ENCODE data around the gene NLGN2.

DNA sequence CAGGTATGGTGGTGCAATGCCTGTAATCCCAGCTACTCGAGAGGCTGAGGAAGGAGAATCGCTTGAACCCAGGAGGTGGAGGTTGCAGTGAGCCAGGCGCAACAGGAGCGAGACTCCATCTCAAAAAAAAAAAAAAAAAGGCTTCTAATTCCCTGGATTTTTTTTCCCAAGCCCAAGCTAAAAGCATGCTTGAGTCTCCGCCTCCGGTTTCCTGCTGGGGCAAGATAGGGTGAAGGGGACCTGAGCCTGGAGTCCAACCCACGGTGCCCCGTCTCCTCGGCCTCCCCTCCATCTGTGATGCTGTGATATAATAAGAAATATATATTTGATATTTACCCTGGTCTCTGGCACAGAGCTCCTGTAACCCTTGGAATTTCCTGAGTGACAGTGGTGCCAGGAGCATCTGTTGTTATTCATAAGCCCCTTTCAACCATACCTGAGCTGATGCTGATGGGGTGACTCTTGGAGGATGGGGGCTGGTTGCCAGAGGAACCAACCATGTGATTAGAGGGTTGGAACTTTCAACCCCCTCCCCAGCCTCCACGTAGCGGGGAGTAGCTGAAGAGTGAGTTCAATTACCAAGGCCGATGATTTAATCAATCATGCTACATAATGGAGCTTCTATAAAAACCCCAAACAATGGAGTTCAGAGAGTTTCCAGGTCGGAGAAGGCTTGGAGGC lies 39.6 kb upstream of the NLGN2 start:
- TF ChIP-seq POLR2A (IDR thresholded peaks at IDR 0.05; ENCODE audit: low read length) (no peak), GATA1 (IDR thresholded peaks at IDR 0.05; ENCODE audit: low read depth, low read length) (no peak)

Data from erythroblast (primary cell).